HL-60 (cell line): Measurements from ENCODE around the gene EIF3I.

Experiments used
- DNase-seq, 2 experiments: peaks; one replicate each; pipeline ENCODE4 v3.0.0-alpha.2; 2010 to 2020; ENCODE audit warnings: low read depth in 1 of 2, low spot score in 1 of 2
- H3K27ac ChIP-seq: fragments of 250-450 bp; sonication (Bioruptor Pico); replicated peaks from 2 replicates; pipeline ENCODE4 v1.5.1; 2020; ENCODE audit warnings: mild to moderate bottlenecking, moderate library complexity
- H3K27me3 ChIP-seq: fragments of 250-450 bp; sonication (Bioruptor Pico); 2 replicates; pipeline ENCODE4 v1.5.1; 2021; ENCODE audit warnings: mild to moderate bottlenecking, moderate library complexity; ENCODE audit not compliant: insufficient read depth, poor library complexity, severe bottlenecking
- H3K4me3 ChIP-seq: replicated peaks from 2 replicates; pipeline ENCODE4 v1.5.1; 2011; ENCODE audit warnings: mild to moderate bottlenecking, control low read depth, low read length; ENCODE audit not compliant: insufficient read depth
- CTCF ChIP-seq: IDR thresholded peaks from one replicate; pipeline ENCODE4 v1.5.1; 2011; ENCODE audit warnings: low read length, control low read depth, inconsistent platforms; ENCODE audit not compliant: insufficient read depth
- GABPA ChIP-seq: IDR thresholded peaks from 2 replicates; pipeline ENCODE4 v1.6.1; 2012; ENCODE audit warnings: low read depth
- POLR2AphosphoS5 ChIP-seq: IDR thresholded peaks from 2 replicates; pipeline ENCODE4 v1.6.1; 2012; ENCODE audit warnings: low read depth
- REST ChIP-seq: IDR thresholded peaks from 2 replicates; pipeline ENCODE4 v1.6.1; 2012; ENCODE audit warnings: low read depth; ENCODE audit not compliant: insufficient replicate concordance
- SPI1 ChIP-seq: IDR thresholded peaks from 2 replicates; pipeline ENCODE4 v1.6.1; 2012; ENCODE audit warnings: low read depth, mild to moderate bottlenecking, borderline replicate concordance

Gene EIF3I

GRCh38 chr1:32208469-32208868 is 13.7 kb upstream of the EIF3I start:
- no peak for DNase-seq
- no peak overlapping the region for H3K27ac ChIP-seq
- no peaks in the 10 kb centered on the region for H3K27me3 ChIP-seq
- no peak overlapping the region for H3K4me3 ChIP-seq
- TF ChIP-seq GABPA (no peak), REST (no peak), POLR2AphosphoS5 (no peak; the same call in 1 of the 2 replicates), CTCF (no peak), SPI1 (no peak)

- TF ChIP-seq SPI1 (no peak), CTCF (no peak), REST (no peak), POLR2AphosphoS5 (no peak), GABPA (no peak)
- Histone ChIP-seq H3K27ac (no peak within 1 kb of the TSS), H3K27me3 (no peaks in the 10 kb centered on the region), H3K4me3 (no peak within 1 kb of the TSS)
- DNase-seq: peak in 1 of 2 experiments; percentile 14
These were observed 13.3 kb upstream of the EIF3I start, which contains the start of gene DCDC2B for GRCh38 chr1:32208891-32209328. TSS of gene DCDC2B (plus strand) at chr1:32209089. CDS start at chr1:32209094, 5 bp downstream.

- Histone ChIP-seq H3K4me3 (no peak overlapping the region), H3K27me3 (no peaks in the 10 kb centered on the region), H3K27ac (no peak overlapping the region; the same call in 1 of the 2 replicates)
- peak in 1 of 2 experiments; percentile 65 for DNase-seq
- no peak for TF ChIP-seq SPI1
- TF ChIP-seq REST: no peak
- no peak for TF ChIP-seq POLR2AphosphoS5
- peak; percentile 91 for TF ChIP-seq CTCF
- no peak for TF ChIP-seq GABPA
These were observed 6.4 kb upstream of the EIF3I start for GRCh38 chr1:32215629-32216480.
